HK-2 (cell line): ENCODE measurements around the gene ZEB1.
"Not testable (repeated sequence)": the region's sequence is repeated elsewhere in the genome, so short reads cannot be mapped to it uniquely, and the experiment has no call there.

Experiments used
- DNase-seq: peaks from one replicate; pipeline ENCODE4 v3.0.0-alpha.2; 2018; ENCODE audit not compliant: unreplicated experiment

ZEB1 gene

GRCh38 chr10:31507427-31507826 is 188.4 kb downstream of the ZEB1 start:
- no peak for DNase-seq

- no peak for DNase-seq
These were observed 189.2 kb downstream of the ZEB1 start for GRCh38 chr10:31508234-31508633.

- no peak for DNase-seq
These were observed 189.9 kb downstream of the ZEB1 start for GRCh38 chr10:31508882-31509281.

GRCh38 chr10:31509989-31510388 is 191.0 kb downstream of the ZEB1 start:
- DNase-seq: no peak

GRCh38 chr10:31515116-31515515 is 196.1 kb downstream of the ZEB1 start:
- no peak for DNase-seq

GRCh38 chr10:31515819-31516402 is 196.9 kb downstream of the ZEB1 start:
- DNase-seq: no peak

GRCh38 chr10:31520986-31521831 is 202.2 kb downstream of the ZEB1 start:
- DNase-seq: no peak

- DNase-seq: no peak
These were observed 203.8 kb downstream of the ZEB1 start for GRCh38 chr10:31522820-31523219.

- no peak for DNase-seq
These were observed 205.4 kb downstream of the ZEB1 start for GRCh38 chr10:31524460-31524859.

GRCh38 chr10:31526178-31526577 is 207.2 kb downstream of the ZEB1 start:
- no peak for DNase-seq

GRCh38 chr10:31526681-31527080 is 207.7 kb downstream of the ZEB1 start:
- no peak for DNase-seq

GRCh38 chr10:31528831-31529230 is 209.8 kb downstream of the ZEB1 start:
- no peak for DNase-seq

GRCh38 chr10:31536302-31536701 is 217.3 kb downstream of the ZEB1 start:
- DNase-seq: no peak

- DNase-seq: no peak
These were observed 230.9 kb downstream of the ZEB1 start for GRCh38 chr10:31549896-31550295.

- DNase-seq: no peak
These were observed 235.5 kb downstream of the ZEB1 start for GRCh38 chr10:31554556-31554955.

GRCh38 chr10:31557854-31558253 is 238.8 kb downstream of the ZEB1 start:
- DNase-seq: no peak

- DNase-seq: not testable (repeated sequence)
These were observed 249.3 kb downstream of the ZEB1 start for GRCh38 chr10:31568252-31568861.

GRCh38 chr10:31574577-31574976 is 255.6 kb downstream of the ZEB1 start:
- DNase-seq: no peak

GRCh38 chr10:31578181-31578852 is 259.3 kb downstream of the ZEB1 start:
- DNase-seq: no peak

- DNase-seq: no peak
These were observed 259.9 kb downstream of the ZEB1 start for GRCh38 chr10:31578951-31579350.
